MM.1S (cell line): ENCODE measurements around the gene DDX20.

Source experiments
- DNase-seq: peaks from one replicate; pipeline ENCODE4 v3.0.0-alpha.2; 2015
- H2AFZ ChIP-seq: fragments of 300-600 bp; sonication (generic); 2 replicates; pipeline ENCODE4 v1.6.0; 2016; ENCODE audit warnings: antibody characterized with exemption, low read length
- H3F3A ChIP-seq: fragments of 300-600 bp; sonication (generic); 2 replicates; pipeline ENCODE4 v1.6.1; 2016; ENCODE audit warnings: mild to moderate bottlenecking, antibody characterized with exemption, low read length, moderate library complexity, mixed read lengths; ENCODE audit not compliant: insufficient read depth
- H3K27ac ChIP-seq: fragments of 300-600 bp; sonication (generic); 2 replicates; pipeline ENCODE4 v1.5.1; 2016; ENCODE audit warnings: mild to moderate bottlenecking, low read length
- H3K27me3 ChIP-seq: fragments of 300-600 bp; sonication (generic); replicated peaks from 2 replicates; pipeline ENCODE4 v1.6.0; 2016; ENCODE audit warnings: low read length; ENCODE audit not compliant: insufficient read depth
- H3K36me3 ChIP-seq: fragments of 300-600 bp; sonication (generic); replicated peaks from 2 replicates; pipeline ENCODE4 v1.6.1; 2016; ENCODE audit warnings: mild to moderate bottlenecking, low read length, mixed read lengths; ENCODE audit not compliant: insufficient read depth
- H3K4me1 ChIP-seq: fragments of 300-600 bp; sonication (generic); 2 replicates; pipeline ENCODE4 v1.6.1; 2016; ENCODE audit warnings: low read length, mixed read lengths
- H3K4me2 ChIP-seq: fragments of 300-600 bp; sonication (generic); 2 replicates; pipeline ENCODE4 v1.6.0; 2016; ENCODE audit warnings: low read depth, low read length
- H3K4me3 ChIP-seq: fragments of 300-600 bp; sonication (generic); 2 replicates; pipeline ENCODE4 v1.5.1; 2016; ENCODE audit warnings: low read length, mixed read lengths
- H3K79me2 ChIP-seq: fragments of 300-600 bp; sonication (generic); 2 replicates; pipeline ENCODE4 v1.6.1; 2016; ENCODE audit warnings: mixed run types, low read length, mixed read lengths
- H3K9ac ChIP-seq: fragments of 300-600 bp; sonication (generic); 2 replicates; pipeline ENCODE4 v1.6.1; 2016; ENCODE audit warnings: low read length, mixed read lengths
- H3K9me2 ChIP-seq: fragments of 300-600 bp; sonication (generic); replicated peaks from 2 replicates; pipeline ENCODE4 v1.6.1; 2016; ENCODE audit warnings: mild to moderate bottlenecking, low read length, mixed read lengths; ENCODE audit not compliant: insufficient read depth
- H3K9me3 ChIP-seq: fragments of 300-600 bp; sonication (generic); replicated peaks from 2 replicates; pipeline ENCODE4 v1.6.1; 2016; ENCODE audit warnings: mild to moderate bottlenecking, low read length, mixed read lengths; ENCODE audit not compliant: insufficient read depth
- H4K20me1 ChIP-seq: fragments of 300-600 bp; sonication (generic); 2 replicates; pipeline ENCODE4 v1.6.1; 2016; ENCODE audit warnings: mild to moderate bottlenecking, low read length, moderate library complexity, mixed read lengths; ENCODE audit not compliant: insufficient read depth
- EZH2 ChIP-seq: fragments of 300-600 bp; sonication (generic); optimal IDR thresholded peaks from 2 replicates; pipeline ENCODE3; 2017; ENCODE audit warnings: low read depth, mild to moderate bottlenecking, antibody characterized with exemption, low read length, mixed read lengths
- EZH2phosphoT487 ChIP-seq: fragments of 300-600 bp; sonication (generic); IDR thresholded peaks from 2 replicates; pipeline ENCODE4 v1.6.1; 2018; ENCODE audit warnings: antibody characterized with exemption, low read length
- TF ChIP-seq, protein P1 (sequence below): fragments of 300-600 bp; sonication (generic); IDR thresholded peaks from 2 replicates; pipeline ENCODE4 v1.5.1; 2016; ENCODE audit warnings: antibody characterized with exemption, low read length, mixed read lengths

The DDX20 gene

DNA sequence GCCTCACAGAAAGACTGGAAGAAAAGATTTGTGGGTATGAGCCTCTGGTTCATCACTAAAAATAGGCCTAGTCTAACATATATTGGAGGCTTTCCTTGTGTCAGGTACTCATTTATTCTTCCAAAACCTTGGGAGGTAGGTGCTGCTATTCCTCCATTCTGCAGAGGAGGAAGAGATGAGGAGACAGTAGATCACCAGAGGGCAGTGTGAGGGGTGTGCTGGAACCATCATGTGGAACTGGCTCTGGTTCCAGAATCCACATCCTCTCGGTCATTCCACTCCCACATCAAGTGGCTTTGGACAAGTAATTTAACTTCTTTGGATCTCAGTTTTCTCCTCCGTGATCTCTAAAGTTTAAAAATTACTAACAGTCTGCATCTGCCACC, 9.1 kb upstream of the DDX20 start:
- Histone ChIP-seq H4K20me1 (no peaks in the 10 kb centered on the region), H3K9ac (no peak overlapping the region), H3K4me2 (no peak overlapping the region), H3K27ac (no peak overlapping the region), H3K4me1 (peaks cover 2% of the 10 kb centered on the region; the same call in 1 of the 2 replicates), H2AFZ (no peak overlapping the region), H3F3A (no peaks in the 10 kb centered on the region), H3K79me2 (no peaks in the 10 kb centered on the region), H3K4me3 (no peak overlapping the region), H3K9me3 (no peaks in the 10 kb centered on the region), H3K9me2 (no peaks in the 10 kb centered on the region), H3K36me3 (no peaks in the 10 kb centered on the region), H3K27me3 (no peaks in the 10 kb centered on the region)
- TF ChIP-seq EZH2phosphoT487, result no peak
- TF ChIP-seq, protein P1, sequence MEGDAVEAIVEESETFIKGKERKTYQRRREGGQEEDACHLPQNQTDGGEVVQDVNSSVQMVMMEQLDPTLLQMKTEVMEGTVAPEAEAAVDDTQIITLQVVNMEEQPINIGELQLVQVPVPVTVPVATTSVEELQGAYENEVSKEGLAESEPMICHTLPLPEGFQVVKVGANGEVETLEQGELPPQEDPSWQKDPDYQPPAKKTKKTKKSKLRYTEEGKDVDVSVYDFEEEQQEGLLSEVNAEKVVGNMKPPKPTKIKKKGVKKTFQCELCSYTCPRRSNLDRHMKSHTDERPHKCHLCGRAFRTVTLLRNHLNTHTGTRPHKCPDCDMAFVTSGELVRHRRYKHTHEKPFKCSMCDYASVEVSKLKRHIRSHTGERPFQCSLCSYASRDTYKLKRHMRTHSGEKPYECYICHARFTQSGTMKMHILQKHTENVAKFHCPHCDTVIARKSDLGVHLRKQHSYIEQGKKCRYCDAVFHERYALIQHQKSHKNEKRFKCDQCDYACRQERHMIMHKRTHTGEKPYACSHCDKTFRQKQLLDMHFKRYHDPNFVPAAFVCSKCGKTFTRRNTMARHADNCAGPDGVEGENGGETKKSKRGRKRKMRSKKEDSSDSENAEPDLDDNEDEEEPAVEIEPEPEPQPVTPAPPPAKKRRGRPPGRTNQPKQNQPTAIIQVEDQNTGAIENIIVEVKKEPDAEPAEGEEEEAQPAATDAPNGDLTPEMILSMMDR, result no peak
- no peak for TF ChIP-seq EZH2
- DNase-seq, result no peak

GRCh38 chr1:111747282-111747734, 8.4 kb upstream of the DDX20 start:
- H3K4me2 ChIP-seq, result no peak overlapping the region
- no peak overlapping the region for H3K9ac ChIP-seq
- no peaks in the 10 kb centered on the region for H3K9me2 ChIP-seq
- TF ChIP-seq, protein P1, result peak; percentile 57
- no peak for TF ChIP-seq EZH2phosphoT487
- no peaks in the 10 kb centered on the region for H3F3A ChIP-seq
- H4K20me1 ChIP-seq, result no peaks in the 10 kb centered on the region
- no peaks in the 10 kb centered on the region for H3K79me2 ChIP-seq
- no peaks in the 10 kb centered on the region for H3K36me3 ChIP-seq
- no peak overlapping the region for H3K4me3 ChIP-seq
- H3K9me3 ChIP-seq, result no peaks in the 10 kb centered on the region
- DNase-seq, result peak; percentile 70
- H3K27me3 ChIP-seq, result no peaks in the 10 kb centered on the region
- H3K4me1 ChIP-seq, result peaks cover 8% of the 10 kb centered on the region; the same call in 1 of the 2 replicates
- no peak overlapping the region for H3K27ac ChIP-seq
- H2AFZ ChIP-seq, result no peak overlapping the region

DNA sequence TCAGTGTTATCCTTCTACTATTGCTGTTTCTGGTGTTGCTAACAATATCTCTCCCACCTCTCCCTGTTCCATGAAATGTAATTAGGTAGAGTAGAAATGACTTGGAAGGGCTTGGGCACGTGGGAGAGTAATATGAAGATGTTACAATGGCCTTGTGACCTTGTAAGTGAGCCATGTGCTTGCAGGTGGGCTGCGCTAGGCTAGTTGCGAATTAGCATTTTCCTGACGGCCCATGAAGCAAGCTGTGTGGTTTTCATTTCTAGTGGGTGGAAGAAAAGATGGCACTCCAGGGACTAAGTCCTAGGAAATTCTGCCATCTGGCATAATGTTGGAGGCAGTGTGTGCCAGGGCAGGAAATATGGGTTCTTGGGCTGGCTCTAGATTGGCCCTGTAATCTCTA, 7.8 kb upstream of the DDX20 start:
- TF ChIP-seq EZH2phosphoT487 (no peak), EZH2 (no peak)
- TF ChIP-seq, protein P1, result no peak
- no peaks in the 10 kb centered on the region for H4K20me1 ChIP-seq
- no peak overlapping the region for H2AFZ ChIP-seq
- no peak overlapping the region for H3K4me2 ChIP-seq
- H3K27me3 ChIP-seq, result no peaks in the 10 kb centered on the region
- H3K27ac ChIP-seq, result no peak overlapping the region
- no peaks in the 10 kb centered on the region for H3K79me2 ChIP-seq
- H3K4me3 ChIP-seq, result no peak overlapping the region
- DNase-seq, result no peak
- H3K9me2 ChIP-seq, result no peaks in the 10 kb centered on the region
- H3K36me3 ChIP-seq, result no peaks in the 10 kb centered on the region
- H3K4me1 ChIP-seq, result peaks cover 8% of the 10 kb centered on the region; the same call in 1 of the 2 replicates
- H3K9me3 ChIP-seq, result no peaks in the 10 kb centered on the region
- no peak overlapping the region for H3K9ac ChIP-seq
- H3F3A ChIP-seq, result no peaks in the 10 kb centered on the region
